Umbilical cord (tissue), 2 donors: ENCODE measurements around the gene ANKRD63. TPM values are rescaled to one million over a fixed set of nuclear protein-coding genes. Genes with fewer than 3 reads are reported as not detected.

Source experiments
- DNase-seq: peaks from one replicate; pipeline ENCODE4 v3.0.0-alpha.2; 2015; ENCODE audit warnings: low spot score
- total RNA-seq: library from RNA; depleted of rRNA; stranded (reverse); fragments of >200 nt; gene quantifications from one replicate; pipeline ENCODE4 v1.2.3, GENCODE V29; 2014; ENCODE audit warnings: low replicate concordance; ENCODE audit not compliant: insufficient read depth

The ANKRD63 gene
- total RNA-seq, 1 donor from 2014 or later, result not detected

DNA sequence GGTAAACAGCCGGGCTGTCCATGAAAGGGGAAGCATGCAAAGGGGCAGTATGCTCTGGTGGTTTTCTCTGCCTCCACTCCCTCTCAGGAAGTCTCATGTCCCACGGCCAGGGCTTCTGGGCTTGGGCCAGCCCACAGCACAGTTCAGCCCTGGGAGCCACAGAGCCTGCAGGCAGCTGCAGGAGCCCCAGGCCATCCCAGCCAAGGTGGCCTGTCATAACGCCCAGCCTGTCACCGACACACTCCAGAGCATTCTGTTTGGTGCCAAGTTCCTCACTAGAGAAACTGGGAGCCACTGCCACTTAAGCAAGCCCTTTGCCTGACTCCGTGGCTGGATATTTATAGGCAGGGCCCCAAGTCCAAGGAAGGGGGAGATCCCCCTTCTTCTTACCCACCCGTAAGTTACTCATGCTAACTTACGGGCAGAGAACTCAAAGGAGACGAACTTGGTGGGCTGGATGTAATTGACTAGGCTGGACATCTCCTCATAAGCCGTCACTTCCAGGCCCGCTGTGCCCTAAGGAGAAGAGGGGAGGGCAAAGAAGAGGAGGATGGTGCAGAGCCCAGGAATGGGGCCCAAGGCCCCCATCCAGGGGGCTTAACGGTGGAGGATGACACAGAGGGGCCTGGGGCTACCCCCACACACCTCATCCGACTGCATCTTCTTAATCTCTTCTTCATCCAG lies 13.2 kb upstream of the ANKRD63 start:
- DNase-seq, result peak; percentile 54

DNA sequence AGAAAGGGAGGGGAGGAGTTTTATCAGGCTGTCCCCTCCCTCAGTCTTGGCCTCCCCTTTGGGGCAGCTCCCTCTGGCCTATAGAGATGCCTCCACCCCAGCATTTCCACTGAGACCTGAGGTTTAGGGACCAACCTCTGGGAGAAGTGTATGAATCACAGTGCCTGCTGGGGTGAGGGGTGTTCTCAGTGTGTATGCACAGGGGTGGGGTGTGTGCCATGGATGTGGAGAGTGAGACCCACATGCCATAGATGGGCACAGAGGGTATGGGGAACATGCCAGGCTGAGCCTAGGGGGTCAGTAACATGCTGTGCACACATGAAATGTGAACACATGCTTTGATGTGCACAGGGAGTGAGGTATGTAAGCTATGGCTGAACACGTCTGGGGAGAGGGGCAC lies 12.4 kb upstream of the ANKRD63 start:
- DNase-seq, result no peak

DNA sequence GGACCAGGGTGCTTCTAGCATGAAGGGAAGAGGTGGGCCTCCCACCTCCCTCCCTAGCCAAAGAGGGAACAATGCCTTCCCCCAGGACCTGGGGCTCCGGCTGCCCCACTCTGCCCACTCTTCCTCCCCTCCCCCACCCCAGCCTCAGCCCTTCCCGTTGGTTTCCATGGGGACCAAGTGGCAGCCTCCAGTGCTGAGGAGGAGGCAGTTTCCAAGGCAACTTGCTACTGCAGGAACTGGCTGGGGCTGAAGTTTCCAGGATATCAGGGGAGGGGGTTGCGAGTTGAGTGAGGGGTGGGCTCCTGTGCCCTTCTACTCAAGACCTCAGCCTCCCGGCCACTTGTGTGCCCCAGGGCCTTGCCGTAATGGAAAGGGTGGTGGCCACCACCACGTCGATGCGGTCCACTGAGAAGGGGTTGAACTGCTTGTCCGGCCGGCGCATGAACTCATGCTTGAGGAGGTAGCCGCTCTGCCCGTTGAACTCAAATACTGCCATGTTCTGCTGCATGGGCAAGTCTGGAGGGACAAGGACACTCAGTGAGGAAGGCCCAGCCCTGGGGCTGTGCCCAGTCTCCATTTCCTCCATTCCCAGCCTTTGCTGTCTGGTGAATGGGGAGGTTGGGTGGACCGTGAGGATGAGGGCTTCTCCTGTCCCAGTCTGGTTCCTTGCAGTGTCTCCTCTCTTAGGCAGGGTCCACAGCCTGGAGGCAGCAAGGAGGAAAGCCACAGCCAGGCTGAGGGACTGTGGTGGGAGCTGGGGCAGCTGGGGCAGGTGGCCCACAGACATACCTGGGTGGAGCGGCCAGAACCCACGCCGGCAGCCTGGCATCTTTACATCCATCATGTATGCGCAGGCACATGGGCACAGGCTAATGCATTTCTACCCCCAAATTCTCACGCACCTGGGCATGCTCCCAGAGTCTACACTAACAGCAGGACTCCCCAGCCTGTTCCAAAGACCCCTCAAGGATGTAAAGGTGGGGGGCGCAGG lies 11.3 kb upstream of the ANKRD63 start:
- DNase-seq, result no peak

DNA sequence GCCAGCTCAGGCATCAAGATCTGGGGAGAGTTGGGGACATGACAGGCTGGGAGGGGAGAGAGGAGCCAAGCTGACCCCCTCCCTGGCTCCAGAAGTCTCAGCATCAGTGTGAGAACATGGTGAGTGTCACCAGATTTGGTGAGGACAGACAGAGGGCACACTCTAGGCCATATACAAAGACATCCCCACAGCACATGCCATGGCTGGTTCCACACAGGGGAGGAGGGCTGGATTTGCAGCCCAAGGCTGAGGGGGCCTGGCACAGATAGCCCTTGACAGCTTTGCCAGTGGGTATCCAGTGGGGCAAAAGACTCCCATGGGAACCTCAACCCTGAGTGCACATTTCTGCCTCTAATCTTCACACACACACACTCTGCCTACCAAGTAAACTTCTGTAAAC lies 10.1 kb upstream of the ANKRD63 start:
- DNase-seq, result no peak

DNA sequence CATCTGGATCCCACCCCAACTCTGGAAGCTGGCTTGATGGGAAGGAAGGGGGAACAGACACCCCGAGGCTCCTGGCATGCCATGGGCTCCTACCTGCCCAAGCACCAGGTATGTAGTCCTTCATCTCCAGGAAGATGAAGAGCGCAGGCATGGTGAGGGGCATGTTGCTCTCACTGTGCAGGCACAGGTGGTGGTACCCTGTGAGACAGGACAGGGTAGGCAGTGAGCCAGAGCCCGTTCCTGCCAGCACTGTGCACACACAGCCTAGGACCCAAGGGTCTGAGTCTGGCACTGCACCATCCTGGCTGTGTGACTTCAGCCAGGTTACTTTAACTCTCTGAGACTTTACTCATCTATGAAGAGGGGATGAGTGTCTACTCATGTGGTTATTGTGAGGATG lies 9.4 kb upstream of the ANKRD63 start:
- no peak for DNase-seq

DNA sequence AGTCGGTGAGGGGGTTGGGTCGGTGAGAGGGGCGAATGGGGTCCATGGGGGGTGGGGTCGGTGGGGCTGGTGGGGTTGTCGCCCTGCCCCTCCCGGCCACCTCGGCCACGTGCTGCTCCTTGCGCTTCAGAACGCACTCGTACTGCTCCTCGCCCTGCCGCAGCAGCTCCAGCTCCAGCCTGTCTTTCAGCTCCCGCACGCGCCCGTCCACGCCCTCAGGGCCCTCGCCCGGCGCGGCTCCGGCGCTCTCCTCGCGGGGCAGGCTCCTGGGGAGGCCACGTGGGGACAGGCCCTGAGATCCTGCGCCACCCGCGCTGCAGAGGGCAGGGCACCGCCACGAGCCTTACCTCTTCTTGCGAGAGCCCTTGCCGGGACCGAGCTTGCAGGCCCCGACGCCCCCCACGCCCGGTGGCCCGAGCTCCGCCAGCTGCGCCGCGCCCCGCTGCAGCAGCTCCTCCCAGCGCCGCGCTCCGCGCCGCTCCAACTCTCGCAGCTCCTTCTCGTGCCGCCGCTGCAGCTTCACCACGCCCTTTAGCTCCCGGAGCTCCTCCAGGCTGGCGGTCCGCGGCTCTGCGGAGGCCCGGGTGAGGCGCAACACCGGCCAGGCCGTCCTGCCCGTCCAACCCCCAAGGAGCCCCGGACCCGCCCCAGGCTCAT lies 8.2 kb upstream of the ANKRD63 start:
- peak; percentile 79 for DNase-seq

DNA sequence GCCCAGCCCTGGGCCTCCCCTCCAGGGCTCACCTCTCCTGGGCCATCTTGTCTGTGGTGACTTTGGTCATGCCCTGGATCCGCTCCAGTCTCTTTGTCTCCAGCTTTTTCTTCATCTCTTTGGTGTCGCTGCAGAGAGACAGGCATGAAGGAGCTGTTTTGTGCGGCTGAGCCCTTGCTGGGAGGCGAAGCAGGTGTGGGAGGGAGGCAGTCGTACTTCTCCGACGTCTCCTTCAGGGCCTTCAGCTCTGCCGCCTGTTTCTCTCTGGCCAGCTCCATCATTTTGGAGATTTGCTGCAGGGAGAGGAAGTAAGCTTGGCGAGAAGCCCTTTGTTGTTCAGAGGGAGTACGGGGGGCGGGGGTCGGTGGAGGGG lies 7.7 kb upstream of the ANKRD63 start:
- DNase-seq, result no peak

DNA sequence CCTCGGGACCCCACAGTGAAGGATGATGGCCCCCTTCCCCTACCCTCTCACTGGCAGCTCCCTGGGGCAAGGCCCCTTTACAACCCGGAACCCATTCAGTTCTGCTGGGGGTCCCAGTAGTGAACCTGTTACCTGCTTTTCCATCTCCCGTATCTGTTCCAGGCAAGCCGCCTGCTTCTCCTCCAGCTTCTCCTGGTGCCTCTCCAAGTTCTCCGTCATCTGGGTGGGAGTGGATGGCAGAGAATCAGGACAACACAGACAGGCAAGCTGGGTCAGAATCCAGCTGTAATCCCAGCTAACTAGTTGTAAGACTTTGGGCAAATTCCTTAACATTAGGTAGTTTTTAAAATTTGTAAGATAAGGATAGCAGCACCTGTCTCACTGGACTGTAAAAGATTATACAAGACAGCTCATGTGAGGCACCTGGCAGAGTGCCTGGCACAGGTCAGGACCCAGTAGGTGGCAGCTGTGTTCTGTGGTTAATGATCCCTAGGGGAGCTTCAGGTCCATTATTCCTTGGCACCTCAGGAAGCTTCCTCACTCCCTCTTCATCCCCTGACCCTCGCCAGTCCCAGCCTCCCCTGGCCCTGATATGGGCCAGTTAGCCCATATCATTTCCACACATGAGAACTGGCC lies 6.4 kb upstream of the ANKRD63 start:
- DNase-seq, result no peak

DNA sequence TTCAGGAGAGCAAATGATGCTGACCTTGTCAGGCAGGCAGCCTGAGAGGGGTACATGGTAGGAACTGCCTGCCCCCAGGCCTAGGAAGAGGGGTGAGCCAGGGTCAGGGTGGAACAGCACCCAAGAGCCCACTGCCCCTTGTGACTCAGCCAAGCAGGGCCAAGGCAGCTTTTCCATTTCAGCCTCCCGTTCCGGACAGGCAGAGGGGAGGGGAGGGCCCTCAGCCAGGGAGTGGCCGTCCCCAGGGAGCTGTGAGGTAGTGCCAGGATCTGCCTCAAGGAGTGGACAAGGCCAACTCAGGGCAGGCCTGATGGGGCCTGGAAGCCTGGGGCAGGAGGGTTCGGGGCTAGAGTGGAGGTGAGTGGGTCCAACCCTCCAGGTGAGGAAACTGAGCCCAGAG lies 5.1 kb upstream of the ANKRD63 start:
- no peak for DNase-seq

DNA sequence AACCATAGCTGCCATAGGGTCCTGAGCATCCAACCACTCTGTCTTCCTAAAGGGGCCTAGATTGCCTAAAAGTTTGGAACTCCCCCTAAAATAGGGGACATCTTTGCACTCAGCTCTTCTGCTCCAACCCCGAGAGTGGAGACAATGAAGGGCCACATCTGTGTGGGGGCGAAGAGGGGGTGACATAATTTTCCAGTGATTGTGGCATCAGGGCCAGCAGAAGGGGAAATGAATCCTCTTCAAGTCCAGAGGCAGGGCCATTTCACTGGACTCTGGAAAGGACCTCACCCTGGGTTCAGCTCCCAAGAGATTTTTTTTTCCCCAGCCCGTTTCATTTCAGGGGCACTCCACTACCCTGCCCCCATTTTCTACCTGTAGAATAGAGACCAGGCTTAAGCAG lies 4.6 kb upstream of the ANKRD63 start:
- no peak for DNase-seq

DNA sequence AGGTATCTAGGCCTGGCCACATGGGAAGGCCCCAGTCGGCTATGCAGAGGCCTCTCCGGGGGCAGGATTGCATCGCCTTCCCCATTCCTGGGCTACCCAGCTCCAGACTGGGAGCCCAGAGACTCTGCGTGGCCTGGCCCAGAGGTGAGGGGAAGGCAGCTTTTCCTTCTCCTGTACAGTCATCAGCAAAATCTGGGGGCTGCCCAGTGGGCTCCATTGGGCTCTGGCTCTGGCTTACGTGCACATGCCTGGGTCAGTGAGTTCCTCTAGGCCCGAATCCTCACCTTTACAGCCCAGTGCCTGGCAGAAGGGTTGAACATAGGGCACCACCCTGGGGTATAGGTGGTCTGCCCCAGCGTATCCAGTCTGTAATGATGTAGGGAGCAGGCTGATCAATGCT lies 3.9 kb upstream of the ANKRD63 start:
- DNase-seq, result no peak

DNA sequence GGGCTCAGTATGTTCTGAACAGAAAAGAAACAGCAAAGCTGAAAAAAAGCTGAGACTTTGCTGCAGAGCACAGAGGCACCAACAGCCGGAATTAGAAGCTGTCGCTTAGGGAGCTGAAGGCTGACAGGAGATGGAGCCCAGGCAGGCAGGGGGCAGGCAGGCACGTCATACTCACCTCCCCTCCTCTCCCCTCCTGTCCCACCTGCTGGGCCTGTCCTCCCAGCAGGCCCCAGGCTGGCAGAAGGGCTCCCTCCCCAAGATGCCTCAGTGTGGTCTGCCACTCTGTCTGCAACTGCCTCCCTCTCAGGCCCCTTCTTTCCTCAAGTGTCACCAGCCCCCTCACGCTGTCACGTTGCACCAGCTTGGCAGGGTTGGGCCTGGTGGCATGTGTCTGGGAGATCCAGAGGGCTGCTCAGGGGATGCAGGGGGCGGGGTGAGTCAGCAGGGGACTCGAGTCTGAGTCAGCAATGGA lies 3.2 kb upstream of the ANKRD63 start:
- DNase-seq, result peak; percentile 52

DNA sequence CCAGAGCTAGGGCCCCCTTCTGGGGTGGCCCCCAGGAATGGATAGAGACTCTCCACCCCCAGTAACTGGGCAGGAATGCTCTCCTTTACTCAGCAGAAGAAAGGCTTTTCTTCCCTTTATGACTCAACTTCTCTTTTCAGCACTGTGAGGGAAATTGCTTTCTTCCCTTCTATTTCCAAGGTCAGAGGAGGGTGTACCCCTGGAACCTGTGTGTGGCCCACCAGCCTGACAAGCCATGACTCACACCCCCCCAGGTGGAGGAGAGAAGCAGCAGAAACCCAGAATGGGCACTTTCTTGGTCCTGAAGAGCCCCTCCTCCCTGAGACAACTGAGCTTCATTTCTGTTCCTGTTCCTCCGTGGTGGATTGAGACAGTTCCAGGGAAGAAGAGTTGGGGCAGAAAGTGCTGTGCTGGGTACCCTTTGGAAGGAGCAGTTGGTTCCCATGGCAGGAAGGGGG lies 2.7 kb upstream of the ANKRD63 start:
- DNase-seq, result no peak

DNA sequence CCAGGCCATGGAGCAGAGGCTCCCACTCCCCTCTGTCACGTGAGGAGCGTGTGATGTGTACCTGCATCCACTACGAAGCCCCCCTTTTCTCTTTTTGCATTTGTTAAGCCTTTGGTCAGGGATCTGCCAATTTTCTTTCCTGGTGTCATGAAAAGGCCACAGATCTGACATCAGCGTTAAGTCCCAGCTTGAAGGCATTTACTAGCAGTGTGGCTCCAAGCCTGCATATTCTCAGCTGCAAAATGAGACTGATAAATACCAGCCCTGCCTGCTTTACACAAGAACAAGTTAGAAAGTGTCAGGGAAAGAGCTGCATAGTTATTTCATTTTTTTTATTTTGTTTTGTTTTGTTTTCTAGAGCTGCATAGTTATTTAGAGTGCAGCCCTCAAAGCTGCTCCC lies 2.3 kb upstream of the ANKRD63 start:
- DNase-seq, result peak; percentile 88

DNA sequence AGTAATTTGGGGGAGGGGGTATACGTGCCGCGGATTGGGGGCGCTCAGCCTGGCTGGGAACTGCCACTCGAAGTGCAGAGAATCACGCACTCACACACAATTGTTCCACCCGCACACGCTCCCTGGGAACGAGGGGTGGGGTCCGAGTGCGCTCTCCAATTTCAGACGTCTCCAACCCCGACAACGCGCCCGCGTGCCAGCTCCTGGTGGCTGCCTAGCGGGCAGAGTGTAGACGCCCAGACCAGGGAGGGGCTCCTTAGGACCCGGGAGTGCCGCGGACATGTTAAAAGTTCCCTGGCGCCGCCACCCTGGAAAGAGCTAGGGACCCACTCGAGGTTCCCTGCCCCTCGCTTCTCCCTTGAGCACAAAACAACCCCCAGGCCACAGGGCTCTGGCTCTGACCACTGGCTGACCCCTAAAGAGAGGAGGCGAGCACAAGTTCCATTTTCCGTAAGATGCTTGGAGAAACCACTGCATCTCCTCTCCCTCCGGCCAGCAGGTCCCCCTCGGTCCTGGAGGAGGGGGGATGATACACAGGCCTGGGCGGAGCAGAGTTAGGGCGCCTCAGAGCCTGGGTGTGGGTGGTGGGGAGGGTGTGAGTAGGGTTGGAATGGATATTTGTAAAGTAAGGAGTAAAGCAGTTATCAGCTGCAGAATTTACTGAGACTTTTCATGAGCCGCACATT lies 894 bp upstream of the ANKRD63 start:
- DNase-seq, result no peak

DNA sequence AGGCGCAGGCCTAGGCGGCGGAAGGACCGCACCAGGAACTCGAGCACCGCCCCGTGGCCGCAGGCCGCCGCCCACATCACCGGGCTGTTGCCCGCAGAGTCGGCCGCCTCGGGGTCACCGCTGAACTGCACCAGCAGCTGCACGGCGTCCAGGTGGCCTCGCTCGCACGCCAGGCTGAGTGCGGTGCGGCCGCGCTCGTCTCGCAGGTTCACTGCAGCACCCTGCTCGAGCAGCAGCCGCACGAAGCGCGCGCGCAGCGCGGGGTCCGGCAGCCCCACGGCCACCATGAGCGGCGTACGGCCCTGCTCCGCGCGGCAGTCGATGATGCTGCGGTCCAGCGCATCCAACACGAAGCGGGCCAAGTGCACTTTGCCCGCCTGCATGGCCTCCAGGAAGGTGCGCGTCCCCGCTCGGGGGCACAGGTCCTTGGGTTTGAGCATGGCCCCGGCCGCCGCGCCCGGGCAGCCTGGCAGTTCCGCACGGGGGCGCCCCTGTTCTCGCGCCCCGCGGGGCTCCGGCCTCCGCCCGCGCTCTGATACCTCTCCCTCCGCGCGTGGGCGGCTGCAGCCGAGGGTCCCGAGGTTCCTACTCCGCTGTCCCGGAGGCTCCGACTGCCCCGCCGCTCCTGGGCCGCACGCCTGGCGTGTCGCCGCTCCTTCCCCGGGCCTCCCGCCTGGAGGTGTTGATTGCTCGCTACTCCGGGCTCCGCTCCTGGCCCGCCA lies 556 bp downstream of the ANKRD63 start:
- no peak for DNase-seq

DNA sequence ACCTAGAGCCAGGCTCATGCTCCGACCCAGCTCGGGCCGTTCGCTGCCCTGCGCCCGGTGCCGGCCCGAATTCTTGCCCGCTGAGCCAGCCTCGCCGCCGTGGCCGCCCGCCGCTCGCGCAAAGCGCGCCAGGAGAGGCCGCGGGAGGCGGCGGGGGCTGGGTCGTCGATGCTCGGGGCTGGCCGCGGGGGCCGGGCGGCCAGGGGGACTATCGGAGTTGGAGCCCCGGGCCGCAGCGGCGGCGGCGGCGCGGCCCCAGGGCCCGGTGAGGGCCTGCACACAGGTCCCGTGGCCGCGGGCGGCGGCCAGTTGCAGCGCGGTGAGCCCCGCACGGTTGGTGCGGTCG lies 1.1 kb downstream of the ANKRD63 start:
- DNase-seq, result no peak

DNA sequence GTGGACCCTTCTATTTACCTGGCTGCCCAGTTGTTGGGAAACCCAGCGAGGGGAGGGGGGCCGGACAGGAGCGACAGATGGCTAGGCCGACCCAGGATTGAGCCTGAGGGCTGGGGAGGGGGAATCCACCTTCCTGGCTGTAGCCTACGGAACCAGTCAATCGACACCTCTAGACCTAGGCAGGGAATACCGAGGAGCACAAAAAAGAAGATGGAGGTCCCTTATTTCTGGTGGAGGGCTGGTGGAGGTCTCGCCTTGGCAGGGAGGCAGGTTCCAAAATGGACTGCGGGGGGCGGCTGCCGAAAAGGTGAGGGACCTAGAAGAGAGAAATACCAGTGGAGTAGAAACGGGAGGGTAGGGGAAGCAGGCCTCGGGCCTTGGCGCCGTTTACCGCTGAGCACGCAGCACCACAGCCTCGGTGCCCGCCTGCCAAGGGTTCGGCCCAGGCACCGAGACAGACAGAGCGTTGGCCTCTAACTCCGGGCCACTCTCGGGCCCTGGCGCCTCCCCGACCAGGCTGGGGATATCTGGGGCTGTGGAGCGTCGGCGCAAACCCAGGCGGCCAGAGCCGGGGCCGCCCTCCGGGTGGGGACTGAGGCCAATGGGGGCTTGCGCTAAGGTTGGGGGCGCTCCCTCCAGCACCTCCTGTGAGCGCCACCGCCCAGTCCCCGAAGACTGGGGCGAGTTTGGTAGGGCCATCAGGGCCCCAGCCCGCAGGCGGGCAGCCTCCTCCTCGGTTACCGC lies 1.6 kb downstream of the ANKRD63 start:
- no peak for DNase-seq

DNA sequence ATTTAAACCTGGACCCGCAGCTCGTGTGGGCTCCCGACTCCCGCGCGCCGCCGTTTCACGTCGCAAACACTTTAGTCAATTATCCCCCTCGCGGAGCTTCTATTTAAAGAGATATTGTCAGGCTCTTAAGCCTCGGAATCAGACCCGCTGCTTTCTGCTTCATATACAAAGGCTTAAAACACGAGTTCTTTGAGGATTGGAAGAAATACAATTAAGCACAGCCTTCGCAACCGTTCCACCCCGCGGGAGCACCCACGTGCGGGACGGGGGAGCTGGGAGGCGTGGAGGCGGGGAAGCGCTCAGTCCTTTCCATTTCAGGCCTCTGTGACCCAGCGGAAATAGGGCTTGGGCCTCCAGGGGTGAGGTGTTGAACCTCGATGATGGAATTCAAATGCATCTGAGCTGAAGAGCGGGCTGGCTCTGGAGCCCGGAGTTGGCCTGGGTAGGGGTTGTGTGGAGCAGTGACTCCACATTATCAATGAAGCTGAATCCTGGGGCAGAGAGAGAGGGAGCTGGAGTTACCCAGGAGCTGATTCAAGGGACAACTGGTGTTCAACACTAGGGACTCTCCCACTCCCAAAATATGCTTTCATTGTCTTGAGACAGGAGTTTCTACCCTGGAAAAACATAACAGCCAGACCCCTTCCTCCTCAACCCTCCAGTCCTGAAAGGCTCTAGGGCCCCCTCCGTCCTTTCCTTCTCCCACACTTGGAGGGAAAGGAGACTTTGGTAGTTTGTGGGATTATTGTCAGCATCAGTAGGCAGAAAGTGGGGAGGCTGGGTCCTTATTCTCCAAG lies 2.4 kb downstream of the ANKRD63 start:
- no peak for DNase-seq
